BJ (cell line): ENCODE data around the gene TTC16. TPM values are rescaled to one million over a fixed set of nuclear protein-coding genes. Genes with fewer than 3 reads are reported as not detected.

Experiments used
- CTCF ChIA-PET: fragments of 350-600 bp; formaldehyde crosslinking; extraction: SDS; loops from one replicate; lab custom pipeline; 2021; ENCODE audit warnings: antibody characterized with exemption, inconsistent platforms; lab: Yijun Ruan, JAX
- POLR2A ChIA-PET: fragments of 300-600 bp; sonication (Branson Sonifier 250); formaldehyde crosslinking; extraction: SDS; loops from one replicate; lab custom pipeline; 2021; ENCODE audit warnings: antibody characterized with exemption; lab: Charles Lee
- DNase-seq: peaks from one replicate; pipeline ENCODE4 v3.0.0-alpha.2; 2011; ENCODE audit warnings: low read depth
- H3K27me3 ChIP-seq: 2 replicates; pipeline ENCODE4 v1.6.0; 2011; ENCODE audit warnings: low read length; ENCODE audit not compliant: control insufficient read depth, insufficient read depth
- H3K36me3 ChIP-seq: 2 replicates; pipeline ENCODE4 v1.5.1; 2011; ENCODE audit warnings: low read length; ENCODE audit not compliant: control insufficient read depth, insufficient read depth
- H3K4me3 ChIP-seq: 2 replicates; pipeline ENCODE4 v1.5.1; 2011; ENCODE audit warnings: low read depth, mild to moderate bottlenecking, control low read depth, low read length
- CTCF ChIP-seq: IDR thresholded peaks from 2 replicates; pipeline ENCODE4 v1.5.1; 2011; ENCODE audit warnings: low read depth, mild to moderate bottlenecking, control low read depth, inconsistent platforms, low read length, moderate library complexity; ENCODE audit not compliant: insufficient read depth
- polyA plus RNA-seq: library from polyadenylated mRNA; depleted of rRNA; stranded (reverse); fragments of >200 nt; gene quantifications from 2 replicates; pipeline ENCODE4 v1.2.3, GENCODE V29; 2011

TTC16 gene
- polyA plus RNA-seq, 1 experiment = 0.07 TPM

- no peak overlapping the region for H3K4me3 ChIP-seq
- ChIA-PET POLR2A (interaction anchor here (0.7 kb wide), 1 partner anchor 16 kb away, joined by 4 read pairs; no protein-coding TSS in a partner anchor), CTCF (interaction anchor here (0.6 to 2.4 kb wide), 6 partner anchors 16 to 236 kb away, joined by 4 to 12 read pairs (median 5); partner anchors contain the start of gene TOR2A)
- no peak for TF ChIP-seq CTCF
- no peak for DNase-seq
- no peaks in the 10 kb centered on the region for H3K27me3 ChIP-seq
- H3K36me3 ChIP-seq = peaks cover 10% of the 10 kb centered on the region
Measured at GRCh38 chr9:127683723-127684122, 32.2 kb upstream of the TTC16 start.

GRCh38 chr9:127684576-127684975 lies 31.3 kb upstream of the TTC16 start:
- Histone ChIP-seq H3K4me3 (no peak overlapping the region), H3K27me3 (no peaks in the 10 kb centered on the region), H3K36me3 (peaks cover 10% of the 10 kb centered on the region)
- ChIA-PET CTCF (interaction anchor here (0.7 to 2.4 kb wide), 3 partner anchors 17 to 290 kb away, joined by 3 to 12 read pairs (median 7); partner anchors contain the start of gene TOR2A), POLR2A (no interaction called here)
- 0 out of 2 replicates have a peak, but pooled peaks have one; percentile 6 for TF ChIP-seq CTCF
- DNase-seq = no peak

- H3K36me3 ChIP-seq = peaks cover 9% of the 10 kb centered on the region
- CTCF ChIA-PET = interaction anchor here (1.4 kb wide), 2 partner anchors 9 to 79 kb away, joined by 3 read pairs; no protein-coding TSS in a partner anchor
- no peak overlapping the region for H3K4me3 ChIP-seq
- POLR2A ChIA-PET = no interaction called here
- no peak for DNase-seq
- no peak for TF ChIP-seq CTCF
- H3K27me3 ChIP-seq = no peaks in the 10 kb centered on the region
Measured at GRCh38 chr9:127686461-127687393, 29.2 kb upstream of the TTC16 start.

- no peak for TF ChIP-seq CTCF
- H3K27me3 ChIP-seq = no peaks in the 10 kb centered on the region
- POLR2A ChIA-PET = no interaction called here
- peaks cover 6% of the 10 kb centered on the region; the same call in 1 of the 2 replicates for H3K36me3 ChIP-seq
- CTCF ChIA-PET = no interaction called here
- no peak for DNase-seq
- no peak overlapping the region for H3K4me3 ChIP-seq
Measured at GRCh38 chr9:127689329-127690000, 26.4 kb upstream of the TTC16 start.

GRCh38 chr9:127690735-127691134 lies 25.1 kb upstream of the TTC16 start:
- no peak for TF ChIP-seq CTCF
- POLR2A ChIA-PET = no interaction called here
- DNase-seq = no peak
- H3K4me3 ChIP-seq = no peak overlapping the region
- CTCF ChIA-PET = interaction anchor here (1.0 to 1.2 kb wide), 2 partner anchors 10 to 13 kb away, joined by 3 to 4 read pairs; no protein-coding TSS in a partner anchor
- H3K36me3 ChIP-seq = peaks cover 6% of the 10 kb centered on the region; the same call in 1 of the 2 replicates
- H3K27me3 ChIP-seq = no peaks in the 10 kb centered on the region
